Measurements from ENCODE around the gene FARP1. TPM values are rescaled to one million over a fixed set of nuclear protein-coding genes. Genes with fewer than 3 reads are reported as not detected.

FARP1 gene
- total and polyA plus RNA-seq, 2 of the 13 experiments (the other 11 are each of a cell fraction or from before 2014, with no cell fraction given) = 70.6 to 126 TPM

DNA sequence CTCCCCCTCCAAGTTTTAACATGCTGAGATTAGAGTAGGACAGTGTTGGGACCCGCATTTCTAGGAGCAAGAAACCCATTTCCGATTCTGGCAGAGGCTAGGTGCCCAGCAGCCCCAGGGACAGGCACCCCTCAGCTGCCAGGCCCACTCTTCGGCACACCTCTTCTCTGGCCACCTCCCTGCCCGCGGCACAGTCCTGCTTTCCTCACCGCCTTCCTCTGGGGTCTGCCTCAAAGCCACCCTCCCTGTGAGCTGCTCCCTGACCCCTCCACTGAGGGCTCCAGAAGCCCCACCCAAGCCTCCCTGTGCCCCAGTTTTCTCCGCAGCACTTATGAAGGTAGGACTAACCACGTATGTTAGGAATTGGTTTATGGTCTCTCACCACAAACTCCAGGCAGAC lies 354.1 kb downstream of the FARP1 start (continued):
- no peak for TF ChIP-seq ATF3 (CRISPR knock-in tag; IDR thresholded peaks at IDR 0.05)
- TF ChIP-seq SAFB2 (CRISPR knock-in tag; IDR thresholded peaks at IDR 0.05; ENCODE audit: borderline replicate concordance, low read depth) = no peak
- TF ChIP-seq ZNF660 (CRISPR knock-in tag; IDR thresholded peaks at IDR 0.05; ENCODE audit: borderline replicate concordance, low read depth) = no peak
- no peak for TF ChIP-seq ETS1 (CRISPR knock-in tag; IDR thresholded peaks at IDR 0.05)
- TF ChIP-seq BHLHE40 (IDR thresholded peaks at IDR 0.05; ENCODE audit: low read length) = no peak
- no peak for TF ChIP-seq ZNF790 (CRISPR knock-in tag; IDR thresholded peaks at IDR 0.05; ENCODE audit: borderline replicate concordance)
- TF ChIP-seq ZBTB42 (CRISPR knock-in tag; IDR thresholded peaks at IDR 0.05) = no peak
- no peak for TF ChIP-seq ZFP41 (CRISPR knock-in tag; IDR thresholded peaks at IDR 0.05; ENCODE audit: borderline replicate concordance)

DNA sequence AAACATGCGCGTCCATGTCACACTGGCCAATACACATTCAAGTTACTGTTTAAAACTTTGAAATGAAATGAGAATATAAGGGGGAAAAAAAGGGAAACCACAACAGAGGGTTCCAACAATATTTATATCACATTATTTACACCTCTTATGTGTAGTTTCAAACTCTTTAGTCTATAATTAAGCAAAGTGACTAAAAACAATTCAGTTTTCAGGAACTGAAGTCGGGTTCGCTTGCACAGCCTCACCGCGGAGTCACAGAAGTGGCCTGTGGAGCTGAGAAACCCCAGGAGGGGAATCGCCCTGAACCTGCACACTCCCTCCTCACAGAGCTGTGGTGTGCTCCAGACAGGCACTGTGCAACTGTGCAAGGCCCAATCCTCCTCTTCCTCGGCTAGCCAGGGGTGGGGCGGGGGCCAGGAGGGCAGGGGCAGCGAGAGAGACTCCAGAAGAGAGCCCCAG lies 358.1 kb downstream of the FARP1 start:
- BruUV-seq (replicated peaks) = no TSS peak
- Histone ChIP-seq H3K4me2 (ENCODE audit: low read depth, low read length) (no peak overlapping the region), H3K27ac (ENCODE audit: extremely low read length, insufficient read depth, low read length) (no peak overlapping the region), H4K20me1 (ENCODE audit: insufficient read depth, low read length) (peaks cover 12% of the 10 kb centered on the region), H3K4me1 (ENCODE audit: insufficient read depth, low read length) (peaks cover 90% of the 10 kb centered on the region), H3K36me3 (replicated peaks in 1 of 2; ENCODE audit: control insufficient read depth in 1 of 2, insufficient read depth in 2 of 2, low read length in 2 of 2) (peaks cover 3 to 30% of the 10 kb centered on the region in 2 experiments), H3K27me3 (ENCODE audit: control insufficient read depth in 1 of 2, insufficient read depth in 2 of 2, low read length in 2 of 2) (no peaks in the 10 kb centered on the region), H3K4me3 (replicated peaks in 1 of 3; ENCODE audit: insufficient read depth in 1 of 3, low read depth in 2 of 3, low read length in 3 of 3) (no peak overlapping the region), H3K79me2 (ENCODE audit: insufficient read depth, low read length) (peaks cover 90% of the 10 kb centered on the region), H3K9ac (ENCODE audit: insufficient read depth, low read depth, low read length) (no peak overlapping the region), H3K9me3 (ENCODE audit: low read length) (no peaks in the 10 kb centered on the region), H2AFZ (ENCODE audit: low read length) (no peak overlapping the region)
- CTCF ChIA-PET (ENCODE audit: low intra/inter-chr PET ratio, low total read pairs) = no interaction called here
- FAIRE-seq (no peak), ATAC-seq (no peak), DNase-seq (ENCODE audit: low spot score) (no peak)
- POLR2A ChIA-PET = no interaction called here
- in situ Hi-C loops (cut with HindIII; ENCODE audit: extremely low pct_ligation_motif_present, low pct_unique_long_range_greater_than_20kb) = no loop called here
- WGBS (ENCODE audit: low lambda C conversion rate) = 94% methylated on average over 10 of the region's 10 CpGs
- intact Hi-C loops (cut with micrococcal nuclease; ENCODE audit: unreplicated experiment) = no loop called here
- TF ChIP-seq ZBTB25 (CRISPR knock-in tag; IDR thresholded peaks at IDR 0.05) (no peak), SALL2 (CRISPR knock-in tag; IDR thresholded peaks at IDR 0.05) (no peak), TRAFD1 (CRISPR knock-in tag; IDR thresholded peaks at IDR 0.05; ENCODE audit: borderline replicate concordance) (no peak), ZNF281 (CRISPR knock-in tag; IDR thresholded peaks at IDR 0.05; ENCODE audit: borderline replicate concordance) (no peak), CREBL2 (CRISPR knock-in tag; IDR thresholded peaks at IDR 0.05; ENCODE audit: borderline replicate concordance) (no peak), ZBTB7A (CRISPR knock-in tag; IDR thresholded peaks at IDR 0.05) (no peak), ATF3 (CRISPR knock-in tag; IDR thresholded peaks at IDR 0.05) (no peak), HNF4A (CRISPR knock-in tag; IDR thresholded peaks at IDR 0.05) (no peak)

Data from HepG2 (cell line).